HEK293 (cell line): ENCODE data around the gene MUS81.

ENCODE experiments used
- REST ChIP-seq: fragments of 450-650 bp; formaldehyde crosslinking; IDR thresholded peaks from 2 replicates; pipeline ENCODE4 v1.5.1; 2016; ENCODE audit warnings: missing biosample characterization, missing genetic modification characterization
- TF ChIP-seq, protein P1 (sequence below): fragments of 450-650 bp; formaldehyde crosslinking; IDR thresholded peaks from 2 replicates; pipeline ENCODE4 v1.5.1; 2017; ENCODE audit warnings: missing biosample characterization, missing genetic modification characterization
- TF ChIP-seq, protein P2 (sequence below): fragments of 450-650 bp; formaldehyde crosslinking; IDR thresholded peaks from 2 replicates; pipeline ENCODE4 v1.5.1; 2016; ENCODE audit warnings: missing biosample characterization, missing genetic modification characterization

- TF ChIP-seq, protein P1, sequence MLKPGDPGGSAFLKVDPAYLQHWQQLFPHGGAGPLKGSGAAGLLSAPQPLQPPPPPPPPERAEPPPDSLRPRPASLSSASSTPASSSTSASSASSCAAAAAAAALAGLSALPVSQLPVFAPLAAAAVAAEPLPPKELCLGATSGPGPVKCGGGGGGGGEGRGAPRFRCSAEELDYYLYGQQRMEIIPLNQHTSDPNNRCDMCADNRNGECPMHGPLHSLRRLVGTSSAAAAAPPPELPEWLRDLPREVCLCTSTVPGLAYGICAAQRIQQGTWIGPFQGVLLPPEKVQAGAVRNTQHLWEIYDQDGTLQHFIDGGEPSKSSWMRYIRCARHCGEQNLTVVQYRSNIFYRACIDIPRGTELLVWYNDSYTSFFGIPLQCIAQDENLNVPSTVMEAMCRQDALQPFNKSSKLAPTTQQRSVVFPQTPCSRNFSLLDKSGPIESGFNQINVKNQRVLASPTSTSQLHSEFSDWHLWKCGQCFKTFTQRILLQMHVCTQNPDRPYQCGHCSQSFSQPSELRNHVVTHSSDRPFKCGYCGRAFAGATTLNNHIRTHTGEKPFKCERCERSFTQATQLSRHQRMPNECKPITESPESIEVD (tag by site-specific recombination), result no peak
- TF ChIP-seq REST (tag by site-specific recombination), result no peak
- TF ChIP-seq, protein P2, sequence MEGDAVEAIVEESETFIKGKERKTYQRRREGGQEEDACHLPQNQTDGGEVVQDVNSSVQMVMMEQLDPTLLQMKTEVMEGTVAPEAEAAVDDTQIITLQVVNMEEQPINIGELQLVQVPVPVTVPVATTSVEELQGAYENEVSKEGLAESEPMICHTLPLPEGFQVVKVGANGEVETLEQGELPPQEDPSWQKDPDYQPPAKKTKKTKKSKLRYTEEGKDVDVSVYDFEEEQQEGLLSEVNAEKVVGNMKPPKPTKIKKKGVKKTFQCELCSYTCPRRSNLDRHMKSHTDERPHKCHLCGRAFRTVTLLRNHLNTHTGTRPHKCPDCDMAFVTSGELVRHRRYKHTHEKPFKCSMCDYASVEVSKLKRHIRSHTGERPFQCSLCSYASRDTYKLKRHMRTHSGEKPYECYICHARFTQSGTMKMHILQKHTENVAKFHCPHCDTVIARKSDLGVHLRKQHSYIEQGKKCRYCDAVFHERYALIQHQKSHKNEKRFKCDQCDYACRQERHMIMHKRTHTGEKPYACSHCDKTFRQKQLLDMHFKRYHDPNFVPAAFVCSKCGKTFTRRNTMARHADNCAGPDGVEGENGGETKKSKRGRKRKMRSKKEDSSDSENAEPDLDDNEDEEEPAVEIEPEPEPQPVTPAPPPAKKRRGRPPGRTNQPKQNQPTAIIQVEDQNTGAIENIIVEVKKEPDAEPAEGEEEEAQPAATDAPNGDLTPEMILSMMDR (tag by site-specific recombination), result no peak
These were observed 39.1 kb upstream of the MUS81 start for GRCh38 chr11:65821107-65821506.
